ENCODE measurements around the gene PTCHD1.

- TF ChIP-seq CTCF (IDR thresholded peaks at IDR 0.05; ENCODE audit: insufficient read depth, low read length, poor library complexity, severe bottlenecking) (no peak), EZH2phosphoT487 (conservative IDR thresholded peaks at IDR 0.05; ENCODE audit: low read length) (no peak)
These were observed 38.6 kb downstream of the PTCHD1 start for GRCh38 chrX:23373129-23373804.
